ENCODE measurements around the gene KLF6.

- TF ChIP-seq CTCF (IDR thresholded peaks at IDR 0.05) (no peak), POLR2A (IDR thresholded peaks at IDR 0.05) (no peak)
Measured at GRCh38 chr10:3812141-3812540, 27.1 kb upstream of the KLF6 start.

Measured in right lobe of liver (tissue), 4 donors.